PC-9 (cell line): ENCODE measurements around the gene TUBB2A. TPM values are rescaled to one million over a fixed set of nuclear protein-coding genes. Genes with fewer than 3 reads are reported as not detected.

Experiments
- BruUV-seq: library from RNA; stranded (reverse); fragments of 400-500 nt; replicated peaks from 2 replicates; lab custom pipeline; 2021; lab: Mats Ljungman, UMichigan
- CTCF ChIA-PET: fragments of 300-600 bp; sonication (Branson Sonifier 250); formaldehyde crosslinking; loops from one replicate; lab custom pipeline; 2022; ENCODE audit warnings: antibody characterized with exemption; lab: Charles Lee
- POLR2A ChIA-PET: fragments of 300-600 bp; sonication (Branson Sonifier 250); formaldehyde crosslinking; loops from one replicate; lab custom pipeline; 2022; ENCODE audit warnings: antibody characterized with exemption; ENCODE audit not compliant: unreplicated experiment; lab: Charles Lee
- DNase-seq, 2 experiments: peaks; one replicate each; pipeline versions ENCODE4 v3.0.0 to v3.0.0-alpha.2; 2015 to 2022; ENCODE audit warnings: mixed read lengths in 1 of 2
- H2AFZ ChIP-seq: fragments of 200-600 bp; sonication (generic); 2 replicates; pipeline ENCODE4 v1.8.1; 2017; ENCODE audit warnings: antibody characterized with exemption
- H3F3A ChIP-seq: fragments of 200-600 bp; sonication (generic); 2 replicates; pipeline ENCODE4 v1.8.1; 2017; ENCODE audit warnings: antibody characterized with exemption, mild to moderate bottlenecking, low read depth; ENCODE audit not compliant: insufficient read depth
- H3K27ac ChIP-seq: fragments of 200-600 bp; sonication (generic); 2 replicates; pipeline ENCODE4 v1.6.1; 2016; ENCODE audit warnings: mixed run types
- H3K27me3 ChIP-seq: fragments of 200-600 bp; sonication (generic); 2 replicates; pipeline ENCODE4 v1.6.1; 2016; ENCODE audit warnings: low read depth, mixed run types; ENCODE audit not compliant: insufficient read depth
- H3K36me3 ChIP-seq: fragments of 200-600 bp; sonication (generic); 2 replicates; pipeline ENCODE4 v1.6.1; 2016; ENCODE audit warnings: low read depth, mixed run types
- H3K4me1 ChIP-seq: fragments of 200-600 bp; sonication (generic); replicated peaks from 2 replicates; pipeline ENCODE4 v1.6.1; 2016; ENCODE audit warnings: mixed run types; ENCODE audit not compliant: insufficient read depth
- H3K4me2 ChIP-seq: fragments of 200-600 bp; sonication (generic); 2 replicates; pipeline ENCODE4 v1.6.1; 2017; ENCODE audit warnings: mixed run types
- H3K4me3 ChIP-seq: fragments of 200-600 bp; sonication (generic); 2 replicates; pipeline ENCODE4 v1.6.1; 2016; ENCODE audit warnings: mixed run types
- H3K79me2 ChIP-seq: fragments of 200-600 bp; sonication (generic); 2 replicates; pipeline ENCODE4 v1.6.1; 2017; ENCODE audit warnings: low read depth, mixed run types
- H3K9me2 ChIP-seq: fragments of 200-600 bp; sonication (generic); 2 replicates; pipeline ENCODE4 v1.8.1; 2017; ENCODE audit warnings: mild to moderate bottlenecking; ENCODE audit not compliant: insufficient read depth
- H3K9me3 ChIP-seq: fragments of 200-600 bp; sonication (generic); 2 replicates; pipeline ENCODE4 v1.8.1; 2016; ENCODE audit warnings: low read depth; ENCODE audit not compliant: insufficient read depth
- H4K20me1 ChIP-seq: fragments of 200-600 bp; sonication (generic); 2 replicates; pipeline ENCODE4 v1.8.1; 2017; ENCODE audit not compliant: insufficient read depth
- EZH2 ChIP-seq: fragments of 200-600 bp; sonication (generic); IDR thresholded peaks from 2 replicates; pipeline ENCODE4 v1.8.0; 2017; ENCODE audit warnings: antibody characterized with exemption, low read depth
- intact Hi-C: fragments of 100-400 bp; cut with micrococcal nuclease; formaldehyde crosslinking; loops from one replicate; pipeline ENCODE4 v1.10.0; 2022; ENCODE audit not compliant: unreplicated experiment
- total RNA-seq: library from RNA; stranded (reverse); gene quantifications from 2 replicates; pipeline ENCODE4 v1.2.3, GENCODE V29; 2021
- TF ChIP-seq, protein P1 (sequence below): fragments of 200-600 bp; sonication (generic); conservative IDR thresholded peaks from 2 replicates; pipeline ENCODE4 v1.6.1; 2017; ENCODE audit warnings: mixed run types, antibody characterized with exemption, mild to moderate bottlenecking, moderate library complexity

The TUBB2A gene
- total RNA-seq, 1 experiment from 2014 or later, result 17.0 TPM

DNA sequence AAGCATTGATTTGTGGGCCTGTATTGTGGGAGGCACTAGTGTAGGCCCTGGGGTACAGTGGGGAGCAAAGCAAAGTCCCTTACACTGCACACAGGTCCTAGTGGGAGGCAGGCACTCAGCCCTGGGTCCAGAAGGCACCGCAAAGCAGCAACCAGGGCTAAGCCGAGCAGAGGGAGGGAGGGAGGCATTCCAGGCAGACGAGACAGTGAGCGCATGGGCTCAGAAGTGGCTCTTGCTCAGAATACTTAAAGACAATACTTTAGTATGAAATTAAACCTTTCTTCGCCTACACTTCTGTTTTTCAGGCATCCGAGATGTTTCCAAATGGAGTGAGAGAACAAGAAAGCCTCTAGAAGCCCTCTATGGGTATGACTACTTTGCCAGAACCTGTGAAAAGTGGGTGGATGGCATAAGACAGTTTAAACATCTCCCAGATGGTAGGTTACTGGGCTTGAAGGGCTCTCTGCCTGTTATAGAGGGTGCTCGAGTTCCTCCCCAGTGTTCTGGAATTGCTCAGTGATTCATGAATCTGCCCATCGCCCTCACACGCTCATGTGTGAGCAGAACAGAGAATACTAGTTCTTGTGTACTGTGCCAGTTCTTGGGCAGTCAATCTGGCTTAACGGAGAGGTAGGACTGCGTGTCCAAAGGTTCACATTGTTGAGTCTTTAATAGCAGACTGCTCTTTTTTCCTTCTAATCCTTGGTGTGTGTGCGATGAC is 20.1 kb downstream of the TUBB2A start:
- no TSS peak for BruUV-seq
- intact Hi-C loops, result no loop called here
- CTCF ChIA-PET, result no interaction called here

GRCh38 chr6:3136292-3137011 is 20.9 kb downstream of the TUBB2A start:
- BruUV-seq, result no TSS peak
- peaks cover 7% of the 10 kb centered on the region; the same call in 1 of the 2 replicates for H3K4me1 ChIP-seq
- no peaks in the 10 kb centered on the region for H3K9me3 ChIP-seq
- ChIA-PET POLR2A (no interaction called here), CTCF (no interaction called here)
- H3K9me2 ChIP-seq, result no peaks in the 10 kb centered on the region
- 0 out of 2 replicates have a peak, but pooled peaks cover 5% of the 10 kb centered on the region for H3F3A ChIP-seq
- H3K27ac ChIP-seq, result no peak overlapping the region
- H3K79me2 ChIP-seq, result no peaks in the 10 kb centered on the region
- no peak overlapping the region for H3K4me2 ChIP-seq
- DNase-seq, result no peak
- intact Hi-C loops, result no loop called here
- no peak overlapping the region for H2AFZ ChIP-seq
- no peaks in the 10 kb centered on the region for H3K27me3 ChIP-seq
- H4K20me1 ChIP-seq, result no peaks in the 10 kb centered on the region
- H3K4me3 ChIP-seq, result no peak overlapping the region
- H3K36me3 ChIP-seq, result peaks cover 7% of the 10 kb centered on the region; the same call in 1 of the 2 replicates
- TF ChIP-seq, protein P1, sequence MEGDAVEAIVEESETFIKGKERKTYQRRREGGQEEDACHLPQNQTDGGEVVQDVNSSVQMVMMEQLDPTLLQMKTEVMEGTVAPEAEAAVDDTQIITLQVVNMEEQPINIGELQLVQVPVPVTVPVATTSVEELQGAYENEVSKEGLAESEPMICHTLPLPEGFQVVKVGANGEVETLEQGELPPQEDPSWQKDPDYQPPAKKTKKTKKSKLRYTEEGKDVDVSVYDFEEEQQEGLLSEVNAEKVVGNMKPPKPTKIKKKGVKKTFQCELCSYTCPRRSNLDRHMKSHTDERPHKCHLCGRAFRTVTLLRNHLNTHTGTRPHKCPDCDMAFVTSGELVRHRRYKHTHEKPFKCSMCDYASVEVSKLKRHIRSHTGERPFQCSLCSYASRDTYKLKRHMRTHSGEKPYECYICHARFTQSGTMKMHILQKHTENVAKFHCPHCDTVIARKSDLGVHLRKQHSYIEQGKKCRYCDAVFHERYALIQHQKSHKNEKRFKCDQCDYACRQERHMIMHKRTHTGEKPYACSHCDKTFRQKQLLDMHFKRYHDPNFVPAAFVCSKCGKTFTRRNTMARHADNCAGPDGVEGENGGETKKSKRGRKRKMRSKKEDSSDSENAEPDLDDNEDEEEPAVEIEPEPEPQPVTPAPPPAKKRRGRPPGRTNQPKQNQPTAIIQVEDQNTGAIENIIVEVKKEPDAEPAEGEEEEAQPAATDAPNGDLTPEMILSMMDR, result no peak
- no peak for TF ChIP-seq EZH2

More for the DNA sequence above, 20.1 kb downstream of the TUBB2A start:
- no peak for DNase-seq
- no peaks in the 10 kb centered on the region for H4K20me1 ChIP-seq
- no peaks in the 10 kb centered on the region for H3K79me2 ChIP-seq
- H3K36me3 ChIP-seq, result peaks cover 7% of the 10 kb centered on the region; the same call in 1 of the 2 replicates
- H3K4me2 ChIP-seq, result no peak overlapping the region
- H3K4me1 ChIP-seq, result peaks cover 7% of the 10 kb centered on the region; the same call in 1 of the 2 replicates
- H3K4me3 ChIP-seq, result no peak overlapping the region
- H3K9me3 ChIP-seq, result no peaks in the 10 kb centered on the region
- H3K27ac ChIP-seq, result no peak overlapping the region
- no peaks in the 10 kb centered on the region for H3K27me3 ChIP-seq
- H2AFZ ChIP-seq, result no peak overlapping the region
- 0 out of 2 replicates have a peak, but pooled peaks cover 5% of the 10 kb centered on the region for H3F3A ChIP-seq
- TF ChIP-seq, protein P1, result no peak
- TF ChIP-seq EZH2, result no peak
- H3K9me2 ChIP-seq, result no peaks in the 10 kb centered on the region
- POLR2A ChIA-PET, result no interaction called here

DNA sequence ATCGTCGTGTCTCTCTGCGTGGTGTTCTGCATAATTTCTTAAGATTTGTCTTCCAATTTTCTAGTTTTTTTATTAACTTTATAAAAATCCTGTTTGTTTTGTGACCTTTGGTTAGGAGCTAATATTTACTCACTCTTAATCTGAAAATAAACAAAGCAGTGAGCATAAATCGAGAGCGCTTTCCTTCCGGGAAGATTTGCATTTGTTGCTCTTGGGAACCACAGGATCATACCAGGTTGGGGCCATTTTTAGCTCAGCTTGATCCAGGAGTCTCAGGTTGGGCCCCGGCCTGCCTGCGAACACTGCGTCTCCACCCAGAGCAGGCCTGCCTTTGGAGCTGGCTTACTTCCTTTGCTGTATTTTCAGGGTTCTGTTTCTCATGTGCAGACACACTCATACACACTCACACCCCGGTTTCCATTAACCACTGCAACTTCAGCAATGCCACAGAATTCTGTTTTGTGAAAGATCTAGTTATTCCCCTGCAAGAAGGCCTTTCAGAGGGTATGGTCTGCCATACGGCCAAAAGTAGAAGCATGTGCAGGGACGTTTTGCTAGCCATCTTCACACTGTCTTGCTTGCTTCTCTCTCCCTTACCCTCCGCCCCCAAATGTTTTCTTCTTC is 21.6 kb downstream of the TUBB2A start:
- no peak for DNase-seq
- Histone ChIP-seq H3K9me2 (no peaks in the 10 kb centered on the region), H3K4me1 (peaks cover 7% of the 10 kb centered on the region; the same call in 1 of the 2 replicates), H2AFZ (no peak overlapping the region), H3K27ac (no peak overlapping the region), H3K36me3 (peaks cover 7% of the 10 kb centered on the region; the same call in 1 of the 2 replicates), H3K9me3 (no peaks in the 10 kb centered on the region), H3K27me3 (no peaks in the 10 kb centered on the region), H3K4me2 (no peak overlapping the region), H4K20me1 (no peaks in the 10 kb centered on the region), H3K4me3 (no peak overlapping the region), H3K79me2 (no peaks in the 10 kb centered on the region), H3F3A (0 out of 2 replicates have a peak, but pooled peaks cover 5% of the 10 kb centered on the region)
- TF ChIP-seq, protein P1, result no peak
- TF ChIP-seq EZH2, result no peak
- POLR2A ChIA-PET, result no interaction called here
- intact Hi-C loops, result no loop called here
- BruUV-seq, result no TSS peak
- CTCF ChIA-PET, result no interaction called here
